K562 treated with DMSO at 1 percent for 48 hours (cell line): Measurements from ENCODE around the gene FKBP4. TPM values are rescaled to one million over a fixed set of nuclear protein-coding genes. Genes with fewer than 3 reads are reported as not detected.

Source experiments
- total RNA-seq: library from RNA; unstranded; fragments of 300-600 nt; gene quantifications from 2 replicates; pipeline ENCODE4 v1.2.3, GENCODE V29; 2022; ENCODE audit warnings: low replicate concordance; ENCODE audit errors: extremely low read depth

FKBP4 gene
- not detected in 2 replicates for total RNA-seq

GRCh38 chr12:2794736-2795289, at the start of gene FKBP4:
Gene FKBP4, plus strand, starts transcription at chr12:2794970. Its CDS starts 170 bp downstream, at chr12:2795140.

GRCh38 chr12:2812290-2813213, 17.8 kb downstream of the FKBP4 start, which contains the start of gene ITFG2:
Gene ITFG2, plus strand, starts transcription at chr12:2812668. Its CDS starts 93 bp downstream, at chr12:2812761.

GRCh38 chr12:2834581-2835491, 40.1 kb downstream of the FKBP4 start, which contains the start of gene NRIP2:
Gene NRIP2, minus strand, starts transcription at chr12:2835035. Its CDS starts 52 bp downstream, at chr12:2834983.

Other genes with a start within 250 kb of the FKBP4 start
- not detected in 2 replicates for gene ITFG2, start 17.7 kb downstream of the FKBP4 start, total RNA-seq
- not detected in 2 replicates for gene NRIP2, start 40.1 kb downstream of the FKBP4 start, total RNA-seq
- not detected in 2 replicates for gene TEX52, start 62.1 kb downstream of the FKBP4 start, total RNA-seq
- not detected in 2 replicates for gene FOXM1, start 82.2 kb downstream of the FKBP4 start, total RNA-seq
- not detected in 2 replicates for gene RHNO1, start 82.3 kb downstream of the FKBP4 start, total RNA-seq
- gene TULP3, start 95.9 kb downstream of the FKBP4 start, total RNA-seq = not detected in 2 replicates
- gene TEAD4, start 164.4 kb downstream of the FKBP4 start, total RNA-seq = not detected in 2 replicates